Choroid plexus epithelial cell (primary cell): ENCODE data around the gene CCDC127.

Experiments used
- DNase-seq: peaks from one replicate; pipeline ENCODE4 v3.0.0-alpha.2; 2010; ENCODE audit warnings: low read depth
- H3K4me3 ChIP-seq: 2 replicates; pipeline ENCODE4 v1.5.1; 2011; ENCODE audit warnings: low read depth, mild to moderate bottlenecking, control low read depth, low read length, moderate library complexity
- TF ChIP-seq, protein P1 (sequence below): conservative IDR thresholded peaks from 2 replicates; pipeline ENCODE4 v1.5.1; 2011; ENCODE audit warnings: low read depth, mild to moderate bottlenecking, control low read depth, inconsistent platforms, low read length, moderate library complexity

CCDC127 gene

DNA sequence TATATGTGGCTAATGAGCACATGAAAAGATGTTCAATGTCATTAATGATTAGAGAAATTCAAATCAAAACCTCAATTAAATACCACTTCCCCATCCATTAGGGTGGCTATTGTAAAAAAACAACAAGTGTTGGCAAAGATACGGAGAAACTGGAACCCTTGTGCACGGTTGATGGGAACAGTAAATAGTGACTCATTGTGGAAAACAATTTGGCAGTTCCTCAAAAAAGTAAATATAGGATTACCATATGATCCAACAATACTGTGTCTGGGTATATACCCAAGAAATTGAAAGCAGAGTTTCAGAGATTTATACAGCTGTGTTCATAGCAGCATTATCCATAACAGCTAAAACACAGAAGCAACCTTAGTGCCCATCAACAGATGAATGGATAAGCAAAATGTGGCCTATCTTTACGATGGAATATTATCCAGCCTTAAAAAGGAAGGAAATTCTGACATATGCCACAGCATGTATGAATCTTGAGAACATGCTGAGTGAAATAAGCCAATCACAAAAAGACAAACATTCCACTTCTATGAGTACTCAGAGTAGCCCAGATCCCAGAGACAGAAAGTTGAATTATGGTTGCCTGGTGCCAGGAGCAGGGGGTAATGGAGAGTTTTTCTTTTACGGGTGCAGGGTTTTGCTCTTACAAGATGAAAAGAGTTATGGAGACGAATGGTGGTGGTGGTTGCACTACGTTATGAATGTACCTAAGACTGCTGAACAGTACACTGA lies 68.0 kb downstream of the CCDC127 start:
- peak; percentile 25 for DNase-seq
- TF ChIP-seq, protein P1, sequence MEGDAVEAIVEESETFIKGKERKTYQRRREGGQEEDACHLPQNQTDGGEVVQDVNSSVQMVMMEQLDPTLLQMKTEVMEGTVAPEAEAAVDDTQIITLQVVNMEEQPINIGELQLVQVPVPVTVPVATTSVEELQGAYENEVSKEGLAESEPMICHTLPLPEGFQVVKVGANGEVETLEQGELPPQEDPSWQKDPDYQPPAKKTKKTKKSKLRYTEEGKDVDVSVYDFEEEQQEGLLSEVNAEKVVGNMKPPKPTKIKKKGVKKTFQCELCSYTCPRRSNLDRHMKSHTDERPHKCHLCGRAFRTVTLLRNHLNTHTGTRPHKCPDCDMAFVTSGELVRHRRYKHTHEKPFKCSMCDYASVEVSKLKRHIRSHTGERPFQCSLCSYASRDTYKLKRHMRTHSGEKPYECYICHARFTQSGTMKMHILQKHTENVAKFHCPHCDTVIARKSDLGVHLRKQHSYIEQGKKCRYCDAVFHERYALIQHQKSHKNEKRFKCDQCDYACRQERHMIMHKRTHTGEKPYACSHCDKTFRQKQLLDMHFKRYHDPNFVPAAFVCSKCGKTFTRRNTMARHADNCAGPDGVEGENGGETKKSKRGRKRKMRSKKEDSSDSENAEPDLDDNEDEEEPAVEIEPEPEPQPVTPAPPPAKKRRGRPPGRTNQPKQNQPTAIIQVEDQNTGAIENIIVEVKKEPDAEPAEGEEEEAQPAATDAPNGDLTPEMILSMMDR = no peak
- no peak overlapping the region for H3K4me3 ChIP-seq

DNA sequence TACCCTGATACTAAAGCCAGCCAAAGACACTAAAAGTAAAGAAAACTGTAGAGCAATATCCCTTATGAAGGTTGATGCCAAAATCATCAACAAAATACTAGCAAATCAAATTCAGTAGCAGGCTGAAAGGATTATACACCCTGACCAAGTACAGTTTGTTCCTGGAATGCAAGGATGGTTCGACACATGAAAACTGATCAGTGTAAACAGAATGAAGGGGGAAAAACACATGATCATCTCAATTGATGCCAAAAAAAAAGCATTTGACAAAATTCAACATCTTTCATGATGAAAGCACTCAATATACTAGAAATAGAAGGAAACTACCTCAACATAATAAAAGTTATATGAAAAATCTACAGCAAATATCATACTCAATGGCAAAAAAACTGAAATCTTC lies 70.2 kb downstream of the CCDC127 start:
- TF ChIP-seq, protein P1 = no peak
- H3K4me3 ChIP-seq = no peak overlapping the region
- peak; percentile 25 for DNase-seq
